Activated naive CD8-positive, alpha-beta T cell treated with anti-CD3 and anti-CD28 coated beads for 36 hours (primary cell): Measurements from ENCODE around the gene CCDC197. TPM values are rescaled to one million over a fixed set of nuclear protein-coding genes. Genes with fewer than 3 reads are reported as not detected.

Experiments used
- DNase-seq: peaks from one replicate; pipeline ENCODE4 v3.0.0; 2021
- H3K27ac Mint-ChIP-seq: one replicate; pipeline ENCODE4 v1.8.0; 2022; ENCODE audit warnings: mild to moderate bottlenecking, moderate library complexity, mixed read lengths
- H3K27me3 Mint-ChIP-seq: one replicate; pipeline ENCODE4 v1.8.0; 2022; ENCODE audit warnings: mild to moderate bottlenecking, mixed read lengths
- H3K36me3 Mint-ChIP-seq: one replicate; pipeline ENCODE4 v1.8.0; 2021; ENCODE audit warnings: mild to moderate bottlenecking, mixed read lengths
- H3K4me1 Mint-ChIP-seq: one replicate; pipeline ENCODE4 v1.8.0; 2021; ENCODE audit warnings: mixed read lengths
- H3K4me3 Mint-ChIP-seq: one replicate; pipeline ENCODE4 v1.8.0; 2022; ENCODE audit warnings: mild to moderate bottlenecking, moderate library complexity, mixed read lengths
- H3K9me3 Mint-ChIP-seq: one replicate; pipeline ENCODE4 v1.8.0; 2022; ENCODE audit warnings: mixed read lengths
- total RNA-seq, 2 experiments: library from RNA; stranded (reverse); gene quantifications; one replicate each; pipeline ENCODE4 v1.2.3, GENCODE V29; 2021

CCDC197 gene
- total RNA-seq, 2 experiments from 2014 or later, result not detected

- H3K27ac Mint-ChIP-seq, result peak overlapping the region; percentile 62
- no peaks in the 10 kb centered on the region for H3K9me3 Mint-ChIP-seq
- no peak for DNase-seq
- peaks cover 21% of the 10 kb centered on the region for H3K4me1 Mint-ChIP-seq
- no peaks in the 10 kb centered on the region for H3K27me3 Mint-ChIP-seq
- no peak overlapping the region for H3K4me3 Mint-ChIP-seq
- peaks cover 52% of the 10 kb centered on the region for H3K36me3 Mint-ChIP-seq
These were observed 55.6 kb downstream of the CCDC197 start for GRCh38 chr14:94052662-94053061.

GRCh38 chr14:94054401-94054800, 57.3 kb downstream of the CCDC197 start:
- Mint-ChIP-seq H3K9me3 (no peaks in the 10 kb centered on the region), H3K36me3 (peaks cover 53% of the 10 kb centered on the region), H3K4me3 (no peak overlapping the region), H3K27me3 (no peaks in the 10 kb centered on the region), H3K4me1 (peaks cover 38% of the 10 kb centered on the region), H3K27ac (peak overlapping the region; percentile 26)
- DNase-seq, result no peak

GRCh38 chr14:94054936-94055335, 57.8 kb downstream of the CCDC197 start:
- Mint-ChIP-seq H3K4me3 (no peak overlapping the region), H3K4me1 (peaks cover 38% of the 10 kb centered on the region), H3K9me3 (no peaks in the 10 kb centered on the region), H3K36me3 (peaks cover 53% of the 10 kb centered on the region), H3K27me3 (no peaks in the 10 kb centered on the region), H3K27ac (peak overlapping the region; percentile 53)
- DNase-seq, result no peak

- H3K36me3 Mint-ChIP-seq, result peaks cover 57% of the 10 kb centered on the region
- H3K4me3 Mint-ChIP-seq, result no peak overlapping the region
- H3K9me3 Mint-ChIP-seq, result no peaks in the 10 kb centered on the region
- H3K4me1 Mint-ChIP-seq, result peaks cover 49% of the 10 kb centered on the region
- H3K27me3 Mint-ChIP-seq, result no peaks in the 10 kb centered on the region
- DNase-seq, result peak; percentile 39
- H3K27ac Mint-ChIP-seq, result peak overlapping the region; percentile 80
These were observed 59.6 kb downstream of the CCDC197 start for GRCh38 chr14:94056579-94057308.

- Mint-ChIP-seq H3K36me3 (peaks cover 61% of the 10 kb centered on the region), H3K27me3 (no peaks in the 10 kb centered on the region), H3K27ac (peak overlapping the region; percentile 12), H3K9me3 (no peaks in the 10 kb centered on the region), H3K4me1 (peaks cover 50% of the 10 kb centered on the region), H3K4me3 (no peak overlapping the region)
- DNase-seq, result no peak
These were observed 61.1 kb downstream of the CCDC197 start for GRCh38 chr14:94058128-94058673.

Other genes starting within 250 kb of the CCDC197 start
- gene PRIMA1, start 208.8 kb upstream of the CCDC197 start, total RNA-seq, result not detected
- gene FAM181A, start 70.0 kb upstream of the CCDC197 start, total RNA-seq, result not detected
- gene ASB2, start 20.7 kb upstream of the CCDC197 start, total RNA-seq, result 10 to 100 TPM; 26.4 to 29.1 TPM
- under 1 TPM; 0.31 to 0.48 TPM for gene OTUB2, start 29.0 kb downstream of the CCDC197 start, total RNA-seq
- 100 to 1,000 TPM; 320 to 332 TPM for gene DDX24, start 83.9 kb downstream of the CCDC197 start, total RNA-seq
- gene IFI27L1, start 84.0 kb downstream of the CCDC197 start, total RNA-seq, result 10 to 100 TPM; 15.9 to 18.2 TPM
- 1 to 10 TPM; 1.6 to 2.4 TPM for gene IFI27, start 113.4 kb downstream of the CCDC197 start, total RNA-seq
- 10 to 100 TPM; 51.5 to 55.6 TPM for gene IFI27L2, start 132.3 kb downstream of the CCDC197 start, total RNA-seq
- gene PPP4R4, start 177.0 kb downstream of the CCDC197 start, total RNA-seq, result 1 to 10 TPM; 1.4 to 2.0 TPM